ENCODE measurements around the gene LGALS13.

Gene LGALS13

DNA sequence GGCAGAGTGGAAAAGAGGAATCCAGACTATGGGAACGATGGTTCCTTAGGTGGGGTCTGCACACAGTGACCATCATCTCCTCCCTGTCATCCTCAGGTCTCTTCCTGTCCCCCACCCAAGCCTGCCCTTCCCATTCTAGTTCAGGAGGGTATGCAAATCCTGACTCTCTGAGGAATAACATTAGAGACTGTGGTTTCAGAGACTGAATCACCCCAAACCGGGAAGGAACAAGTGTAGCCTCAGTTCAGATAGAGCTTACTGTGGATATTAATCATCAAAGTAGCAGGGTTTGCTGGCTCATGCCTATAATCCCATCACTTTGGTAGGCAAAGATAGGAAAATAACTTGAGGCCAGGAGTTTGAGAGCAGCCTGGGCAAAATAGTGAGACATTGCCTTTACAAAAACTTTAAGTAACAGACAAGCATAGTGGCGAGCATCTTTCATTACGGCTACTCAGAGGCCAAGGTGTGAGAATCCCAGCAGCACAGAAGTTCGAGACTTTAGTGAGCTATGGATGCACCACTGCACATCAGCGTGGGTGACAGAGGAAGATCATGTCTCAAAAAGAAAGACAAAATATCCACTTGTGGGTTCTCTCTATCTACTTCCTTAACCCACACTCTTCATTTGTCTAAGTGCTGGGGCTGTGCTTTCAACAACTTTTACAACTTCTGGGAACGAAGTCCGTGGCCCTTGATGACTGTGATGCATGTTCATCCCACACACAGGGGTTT is 19.3 kb upstream of the LGALS13 start:
- H3K9me3 ChIP-seq (ENCODE audit: control insufficient read depth in 1 of 2, low read length in 2 of 2) = no peaks in the 10 kb centered on the region
- H3K9ac ChIP-seq (ENCODE audit: low read depth in 1 of 2, low read length in 2 of 2) = no peak overlapping the region
- peaks cover 0 to 3% of the 10 kb centered on the region in 2 donors for H3K27me3 ChIP-seq (ENCODE audit: control insufficient read depth in 1 of 2, insufficient read depth in 2 of 2, low read length in 2 of 2)
- no peaks in the 10 kb centered on the region for H3K36me3 ChIP-seq (ENCODE audit: control insufficient read depth in 1 of 2, insufficient read depth in 2 of 2, low read length in 2 of 2)
- no peaks in the 10 kb centered on the region for H3K4me1 ChIP-seq (ENCODE audit: control insufficient read depth in 1 of 2, insufficient read depth in 2 of 2, low read length in 2 of 2)
- no peak overlapping the region for H3K4me3 ChIP-seq (ENCODE audit: low read depth in 1 of 2, low read length in 2 of 2)
- no peak overlapping the region for H3K27ac ChIP-seq (ENCODE audit: low read depth, low read length)

GRCh38 chr19:39587496-39587895 is 14.8 kb upstream of the LGALS13 start:
- H3K4me1 ChIP-seq (ENCODE audit: control insufficient read depth in 1 of 2, insufficient read depth in 2 of 2, low read length in 2 of 2) = no peaks in the 10 kb centered on the region
- no peak overlapping the region for H3K9ac ChIP-seq (ENCODE audit: low read depth in 1 of 2, low read length in 2 of 2)
- no peak overlapping the region for H3K27ac ChIP-seq (ENCODE audit: low read depth, low read length)
- H3K27me3 ChIP-seq (ENCODE audit: control insufficient read depth in 1 of 2, insufficient read depth in 2 of 2, low read length in 2 of 2) = no peaks in the 10 kb centered on the region
- H3K4me3 ChIP-seq (ENCODE audit: low read depth in 1 of 2, low read length in 2 of 2) = no peak overlapping the region
- H3K36me3 ChIP-seq (ENCODE audit: control insufficient read depth in 1 of 2, insufficient read depth in 2 of 2, low read length in 2 of 2) = no peaks in the 10 kb centered on the region
- no peaks in the 10 kb centered on the region for H3K9me3 ChIP-seq (ENCODE audit: control insufficient read depth in 1 of 2, low read length in 2 of 2)

- H3K27ac ChIP-seq (ENCODE audit: low read depth, low read length) = no peak overlapping the region
Measured at GRCh38 chr19:39588066-39588465, 14.3 kb upstream of the LGALS13 start.

GRCh38 chr19:39590265-39590664 is 12.1 kb upstream of the LGALS13 start:
- Histone ChIP-seq H3K4me3 (ENCODE audit: low read depth in 1 of 2, low read length in 2 of 2) (no peak overlapping the region), H3K36me3 (ENCODE audit: control insufficient read depth in 1 of 2, insufficient read depth in 2 of 2, low read length in 2 of 2) (no peaks in the 10 kb centered on the region), H3K27me3 (ENCODE audit: control insufficient read depth in 1 of 2, insufficient read depth in 2 of 2, low read length in 2 of 2) (no peaks in the 10 kb centered on the region), H3K27ac (ENCODE audit: low read depth, low read length) (no peak overlapping the region), H3K4me1 (ENCODE audit: control insufficient read depth in 1 of 2, insufficient read depth in 2 of 2, low read length in 2 of 2) (no peaks in the 10 kb centered on the region), H3K9ac (ENCODE audit: low read depth in 1 of 2, low read length in 2 of 2) (no peak overlapping the region), H3K9me3 (ENCODE audit: control insufficient read depth in 1 of 2, low read length in 2 of 2) (no peaks in the 10 kb centered on the region)

More at GRCh38 chr19:39588066-39588465, 14.3 kb upstream of the LGALS13 start:
- H3K4me1 ChIP-seq (ENCODE audit: control insufficient read depth in 1 of 2, insufficient read depth in 2 of 2, low read length in 2 of 2) = no peaks in the 10 kb centered on the region
- H3K27me3 ChIP-seq (ENCODE audit: control insufficient read depth in 1 of 2, insufficient read depth in 2 of 2, low read length in 2 of 2) = no peaks in the 10 kb centered on the region
- H3K9ac ChIP-seq (ENCODE audit: low read depth in 1 of 2, low read length in 2 of 2) = no peak overlapping the region
- no peak overlapping the region for H3K4me3 ChIP-seq (ENCODE audit: low read depth in 1 of 2, low read length in 2 of 2)
- H3K9me3 ChIP-seq (ENCODE audit: control insufficient read depth in 1 of 2, low read length in 2 of 2) = no peaks in the 10 kb centered on the region
- H3K36me3 ChIP-seq (ENCODE audit: control insufficient read depth in 1 of 2, insufficient read depth in 2 of 2, low read length in 2 of 2) = no peaks in the 10 kb centered on the region

GRCh38 chr19:39592381-39592780 is 9.9 kb upstream of the LGALS13 start:
- H3K4me3 ChIP-seq (ENCODE audit: low read depth in 1 of 2, low read length in 2 of 2) = no peak overlapping the region
- no peaks in the 10 kb centered on the region for H3K36me3 ChIP-seq (ENCODE audit: control insufficient read depth in 1 of 2, insufficient read depth in 2 of 2, low read length in 2 of 2)
- H3K4me1 ChIP-seq (ENCODE audit: control insufficient read depth in 1 of 2, insufficient read depth in 2 of 2, low read length in 2 of 2) = no peaks in the 10 kb centered on the region
- H3K27me3 ChIP-seq (ENCODE audit: control insufficient read depth in 1 of 2, insufficient read depth in 2 of 2, low read length in 2 of 2) = no peaks in the 10 kb centered on the region
- H3K9me3 ChIP-seq (ENCODE audit: control insufficient read depth in 1 of 2, low read length in 2 of 2) = no peaks in the 10 kb centered on the region
- no peak overlapping the region for H3K9ac ChIP-seq (ENCODE audit: low read depth in 1 of 2, low read length in 2 of 2)
- no peak overlapping the region for H3K27ac ChIP-seq (ENCODE audit: low read depth, low read length)

GRCh38 chr19:39595950-39596349 is 6.4 kb upstream of the LGALS13 start:
- H3K27me3 ChIP-seq (ENCODE audit: control insufficient read depth in 1 of 2, insufficient read depth in 2 of 2, low read length in 2 of 2) = no peaks in the 10 kb centered on the region
- H3K36me3 ChIP-seq (ENCODE audit: control insufficient read depth in 1 of 2, insufficient read depth in 2 of 2, low read length in 2 of 2) = no peaks in the 10 kb centered on the region
- no peak overlapping the region for H3K4me3 ChIP-seq (ENCODE audit: low read depth in 1 of 2, low read length in 2 of 2)
- H3K9me3 ChIP-seq (ENCODE audit: control insufficient read depth in 1 of 2, low read length in 2 of 2) = no peaks in the 10 kb centered on the region
- no peak overlapping the region for H3K27ac ChIP-seq (ENCODE audit: low read depth, low read length)
- no peaks in the 10 kb centered on the region for H3K4me1 ChIP-seq (ENCODE audit: control insufficient read depth in 1 of 2, insufficient read depth in 2 of 2, low read length in 2 of 2)
- H3K9ac ChIP-seq (ENCODE audit: low read depth in 1 of 2, low read length in 2 of 2) = no peak overlapping the region

- no peaks in the 10 kb centered on the region for H3K4me1 ChIP-seq (ENCODE audit: control insufficient read depth in 1 of 2, insufficient read depth in 2 of 2, low read length in 2 of 2)
- H3K36me3 ChIP-seq (ENCODE audit: control insufficient read depth in 1 of 2, insufficient read depth in 2 of 2, low read length in 2 of 2) = no peaks in the 10 kb centered on the region
- no peak overlapping the region for H3K27ac ChIP-seq (ENCODE audit: low read depth, low read length)
- H3K9me3 ChIP-seq (ENCODE audit: control insufficient read depth in 1 of 2, low read length in 2 of 2) = no peaks in the 10 kb centered on the region
- H3K27me3 ChIP-seq (ENCODE audit: control insufficient read depth in 1 of 2, insufficient read depth in 2 of 2, low read length in 2 of 2) = no peaks in the 10 kb centered on the region
- no peak overlapping the region for H3K4me3 ChIP-seq (ENCODE audit: low read depth in 1 of 2, low read length in 2 of 2)
- no peak overlapping the region for H3K9ac ChIP-seq (ENCODE audit: low read depth in 1 of 2, low read length in 2 of 2)
Measured at GRCh38 chr19:39596911-39597310, 5.4 kb upstream of the LGALS13 start.

GRCh38 chr19:39599116-39599515 is 3.2 kb upstream of the LGALS13 start:
- no peak overlapping the region for H3K4me3 ChIP-seq (ENCODE audit: low read depth in 1 of 2, low read length in 2 of 2)
- H3K9me3 ChIP-seq (ENCODE audit: control insufficient read depth in 1 of 2, low read length in 2 of 2) = no peaks in the 10 kb centered on the region
- no peak overlapping the region for H3K27ac ChIP-seq (ENCODE audit: low read depth, low read length)
- H3K4me1 ChIP-seq (ENCODE audit: control insufficient read depth in 1 of 2, insufficient read depth in 2 of 2, low read length in 2 of 2) = no peaks in the 10 kb centered on the region
- H3K27me3 ChIP-seq (ENCODE audit: control insufficient read depth in 1 of 2, insufficient read depth in 2 of 2, low read length in 2 of 2) = no peaks in the 10 kb centered on the region
- H3K9ac ChIP-seq (ENCODE audit: low read depth in 1 of 2, low read length in 2 of 2) = no peak overlapping the region
- H3K36me3 ChIP-seq (ENCODE audit: control insufficient read depth in 1 of 2, insufficient read depth in 2 of 2, low read length in 2 of 2) = no peaks in the 10 kb centered on the region

DNA sequence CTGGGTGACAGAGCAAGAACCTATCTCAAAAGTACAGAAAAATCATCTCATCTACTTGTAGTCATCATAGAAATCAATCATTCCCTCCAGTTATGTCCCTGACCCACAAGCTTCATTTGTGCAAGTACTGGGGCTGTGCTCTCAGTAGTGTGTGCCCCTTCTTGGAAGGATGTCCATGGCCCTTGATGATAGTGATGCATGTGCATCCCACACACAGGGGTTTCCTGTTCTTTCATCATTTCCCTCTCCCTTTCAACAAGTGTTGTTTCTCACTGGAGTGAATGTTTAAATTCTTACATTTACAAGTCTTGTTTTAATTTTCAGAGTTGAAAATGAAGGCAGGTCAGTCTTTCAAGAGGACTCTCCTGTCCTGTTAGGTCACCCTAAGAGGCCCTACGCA is 1.5 kb downstream of the LGALS13 start:
- H3K36me3 ChIP-seq (ENCODE audit: control insufficient read depth in 1 of 2, insufficient read depth in 2 of 2, low read length in 2 of 2) = no peaks in the 10 kb centered on the region
- no peak overlapping the region for H3K4me3 ChIP-seq (ENCODE audit: low read depth in 1 of 2, low read length in 2 of 2)
- H3K9ac ChIP-seq (ENCODE audit: low read depth in 1 of 2, low read length in 2 of 2) = no peak overlapping the region
- H3K9me3 ChIP-seq (ENCODE audit: control insufficient read depth in 1 of 2, low read length in 2 of 2) = no peaks in the 10 kb centered on the region
- H3K27ac ChIP-seq (ENCODE audit: low read depth, low read length) = no peak overlapping the region
- H3K4me1 ChIP-seq (ENCODE audit: control insufficient read depth in 1 of 2, insufficient read depth in 2 of 2, low read length in 2 of 2) = no peaks in the 10 kb centered on the region
- peaks cover 0 to 4% of the 10 kb centered on the region in 2 donors for H3K27me3 ChIP-seq (ENCODE audit: control insufficient read depth in 1 of 2, insufficient read depth in 2 of 2, low read length in 2 of 2)

GRCh38 chr19:39607021-39607420 is 4.7 kb downstream of the LGALS13 start:
- peaks cover 0 to 4% of the 10 kb centered on the region in 2 donors for H3K27me3 ChIP-seq (ENCODE audit: control insufficient read depth in 1 of 2, insufficient read depth in 2 of 2, low read length in 2 of 2)
- no peaks in the 10 kb centered on the region for H3K36me3 ChIP-seq (ENCODE audit: control insufficient read depth in 1 of 2, insufficient read depth in 2 of 2, low read length in 2 of 2)
- no peak overlapping the region for H3K9ac ChIP-seq (ENCODE audit: low read depth in 1 of 2, low read length in 2 of 2)
- no peaks in the 10 kb centered on the region for H3K9me3 ChIP-seq (ENCODE audit: control insufficient read depth in 1 of 2, low read length in 2 of 2)
- no peaks in the 10 kb centered on the region for H3K4me1 ChIP-seq (ENCODE audit: control insufficient read depth in 1 of 2, insufficient read depth in 2 of 2, low read length in 2 of 2)
- H3K4me3 ChIP-seq (ENCODE audit: low read depth in 1 of 2, low read length in 2 of 2) = no peak overlapping the region
- H3K27ac ChIP-seq (ENCODE audit: low read depth, low read length) = no peak overlapping the region

All from duodenal mucosa (tissue), 2 donors.